Left renal pelvis (tissue), 4 donors: Measurements from ENCODE around the gene AQP2. TPM values are rescaled to one million over a fixed set of nuclear protein-coding genes. Genes with fewer than 3 reads are reported as not detected.

ENCODE experiments used
- DNase-seq, 4 donors: peaks; one replicate each; pipeline ENCODE4 v3.0.0-alpha.2; 2013; ENCODE audit warnings: low read depth in 4 of 4, low spot score in 3 of 4
- polyA plus RNA-seq, 4 donors: library from polyadenylated mRNA; unstranded; fragments of 120-200 nt; gene quantifications; one replicate each; pipeline ENCODE4 v1.2.1, GENCODE V29; 2013; ENCODE audit not compliant: insufficient read length in 4 of 4

The AQP2 gene
- polyA plus RNA-seq, 4 donors: 0.76 to 242 (median 119) TPM

DNA sequence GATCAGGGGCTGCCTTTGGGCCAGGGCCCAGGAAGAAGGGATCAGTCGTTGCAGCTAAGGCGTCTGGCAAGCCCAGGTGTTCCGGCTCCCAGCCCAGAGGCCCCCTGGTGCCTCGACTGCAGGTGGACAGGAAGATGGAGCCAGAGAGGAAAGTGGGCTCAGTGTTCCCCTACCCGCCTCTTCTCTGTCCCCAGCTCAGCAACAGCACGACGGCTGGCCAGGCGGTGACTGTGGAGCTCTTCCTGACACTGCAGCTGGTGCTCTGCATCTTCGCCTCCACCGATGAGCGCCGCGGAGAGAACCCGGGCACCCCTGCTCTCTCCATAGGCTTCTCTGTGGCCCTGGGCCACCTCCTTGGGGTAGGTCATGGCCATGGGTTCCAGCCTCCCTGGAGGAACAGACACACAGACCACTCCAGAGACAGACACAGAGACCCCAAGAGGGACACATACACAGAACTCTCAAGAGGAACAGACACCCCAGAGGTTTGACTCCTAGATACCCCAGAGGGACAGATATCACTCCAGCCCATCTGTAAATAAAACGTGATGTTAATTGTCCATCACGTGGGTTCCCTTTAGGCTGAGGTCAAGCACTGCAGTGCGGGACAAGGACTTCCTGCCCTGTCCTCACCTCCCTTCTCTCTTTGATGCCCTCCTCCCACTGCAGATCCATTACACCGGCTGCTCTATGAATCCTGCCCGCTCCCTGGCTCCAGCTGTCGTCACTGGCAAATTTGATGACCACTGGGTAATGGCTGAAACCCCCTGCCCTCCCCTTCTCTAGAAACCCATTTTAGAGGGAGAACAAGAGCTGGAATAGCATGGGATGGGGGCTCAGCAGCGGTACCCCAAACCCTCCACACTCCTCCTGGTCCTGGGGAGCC lies 3.7 kb downstream of the AQP2 start:
- no peak for DNase-seq

- DNase-seq: no peak
Observed at GRCh38 chr12:49954863-49955830, 4.6 kb downstream of the AQP2 start.

GRCh38 chr12:49955899-49956662 lies 5.5 kb downstream of the AQP2 start:
- no peak for DNase-seq

GRCh38 chr12:49956663-49957569 lies 6.4 kb downstream of the AQP2 start:
- no peak for DNase-seq

DNA sequence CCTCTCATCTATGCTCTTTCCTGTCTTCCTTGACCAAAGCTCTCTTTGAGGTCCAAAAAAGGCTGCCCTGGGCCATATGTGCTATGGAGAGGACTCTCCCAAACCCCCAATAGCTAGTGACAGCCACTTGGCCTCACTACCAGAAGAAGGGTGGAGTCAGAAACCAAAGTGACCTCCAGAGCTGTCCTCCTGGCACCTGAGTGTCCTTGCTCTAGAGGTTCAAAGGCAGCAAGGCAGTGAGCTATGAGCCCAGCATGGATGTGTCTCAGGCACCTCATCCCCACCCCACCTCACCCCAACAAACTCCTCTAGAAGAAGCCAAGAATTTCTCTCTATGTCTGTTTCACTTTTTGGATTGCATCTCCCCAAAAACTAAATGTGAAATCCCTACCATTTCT lies 7.0 kb downstream of the AQP2 start:
- DNase-seq: no peak

- no peak for DNase-seq
Observed at GRCh38 chr12:49959685-49960473, 9.3 kb downstream of the AQP2 start.

DNA sequence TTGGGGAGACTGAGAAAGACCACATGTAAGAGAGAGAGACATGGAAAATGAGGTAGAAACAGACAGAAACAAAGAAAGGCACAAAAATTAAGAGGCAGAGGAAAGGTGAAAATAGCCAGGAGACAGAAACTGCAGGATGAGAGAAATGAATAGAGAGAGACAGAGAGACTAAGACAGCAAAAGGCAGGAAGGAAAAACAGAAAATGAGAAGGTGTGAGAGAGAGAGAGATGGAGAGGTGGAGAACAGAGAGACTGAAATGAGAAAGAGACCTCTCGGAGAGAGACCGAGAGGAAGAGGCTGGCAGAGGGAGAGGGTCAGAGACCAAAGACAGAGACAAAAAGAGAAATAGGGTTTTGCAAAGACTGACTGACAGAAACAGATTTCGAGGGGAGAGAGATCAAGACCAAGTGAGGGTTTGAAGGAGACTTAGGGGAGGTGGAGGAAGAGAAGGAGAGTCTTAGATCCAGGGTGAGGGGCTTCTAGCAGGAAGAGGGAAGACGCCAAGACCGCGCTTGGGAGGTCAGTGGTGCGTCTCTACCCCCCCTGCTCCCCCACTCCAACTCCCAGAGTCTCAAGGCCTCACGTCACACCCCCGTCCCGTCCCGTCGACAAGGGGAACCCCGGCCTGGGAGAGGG lies 10.1 kb downstream of the AQP2 start:
- no peak for DNase-seq

GRCh38 chr12:49961111-49961922 lies 10.8 kb downstream of the AQP2 start, which contains the start of gene AQP5:
AQP5 (plus strand) TSS chr12:49961872; CDS start chr12:49962018, 146 bp downstream.
- DNase-seq: no peak

DNA sequence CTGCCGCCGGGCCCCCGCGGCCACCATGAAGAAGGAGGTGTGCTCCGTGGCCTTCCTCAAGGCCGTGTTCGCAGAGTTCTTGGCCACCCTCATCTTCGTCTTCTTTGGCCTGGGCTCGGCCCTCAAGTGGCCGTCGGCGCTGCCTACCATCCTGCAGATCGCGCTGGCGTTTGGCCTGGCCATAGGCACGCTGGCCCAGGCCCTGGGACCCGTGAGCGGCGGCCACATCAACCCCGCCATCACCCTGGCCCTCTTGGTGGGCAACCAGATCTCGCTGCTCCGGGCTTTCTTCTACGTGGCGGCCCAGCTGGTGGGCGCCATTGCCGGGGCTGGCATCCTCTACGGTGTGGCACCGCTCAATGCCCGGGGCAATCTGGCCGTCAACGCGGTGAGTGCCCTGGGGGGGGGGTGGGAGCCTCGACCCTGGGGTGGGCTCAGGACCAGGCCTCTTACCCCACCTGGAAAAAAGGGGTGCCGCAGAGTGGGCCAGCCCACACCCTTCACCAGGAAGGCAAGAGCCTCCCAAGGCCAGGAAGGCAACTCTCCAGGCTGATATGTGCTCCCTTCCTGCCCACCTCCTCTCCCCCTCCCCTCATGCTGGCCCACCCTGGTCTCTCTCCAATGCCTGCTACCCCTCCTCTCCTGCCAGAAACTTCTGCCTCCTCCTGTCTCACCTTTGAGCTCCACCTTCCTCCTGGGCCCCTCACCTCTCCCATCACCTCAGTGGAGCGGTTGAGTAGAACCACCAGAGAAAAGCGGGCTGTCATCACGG lies 11.6 kb downstream of the AQP2 start:
- DNase-seq: no peak

DNA sequence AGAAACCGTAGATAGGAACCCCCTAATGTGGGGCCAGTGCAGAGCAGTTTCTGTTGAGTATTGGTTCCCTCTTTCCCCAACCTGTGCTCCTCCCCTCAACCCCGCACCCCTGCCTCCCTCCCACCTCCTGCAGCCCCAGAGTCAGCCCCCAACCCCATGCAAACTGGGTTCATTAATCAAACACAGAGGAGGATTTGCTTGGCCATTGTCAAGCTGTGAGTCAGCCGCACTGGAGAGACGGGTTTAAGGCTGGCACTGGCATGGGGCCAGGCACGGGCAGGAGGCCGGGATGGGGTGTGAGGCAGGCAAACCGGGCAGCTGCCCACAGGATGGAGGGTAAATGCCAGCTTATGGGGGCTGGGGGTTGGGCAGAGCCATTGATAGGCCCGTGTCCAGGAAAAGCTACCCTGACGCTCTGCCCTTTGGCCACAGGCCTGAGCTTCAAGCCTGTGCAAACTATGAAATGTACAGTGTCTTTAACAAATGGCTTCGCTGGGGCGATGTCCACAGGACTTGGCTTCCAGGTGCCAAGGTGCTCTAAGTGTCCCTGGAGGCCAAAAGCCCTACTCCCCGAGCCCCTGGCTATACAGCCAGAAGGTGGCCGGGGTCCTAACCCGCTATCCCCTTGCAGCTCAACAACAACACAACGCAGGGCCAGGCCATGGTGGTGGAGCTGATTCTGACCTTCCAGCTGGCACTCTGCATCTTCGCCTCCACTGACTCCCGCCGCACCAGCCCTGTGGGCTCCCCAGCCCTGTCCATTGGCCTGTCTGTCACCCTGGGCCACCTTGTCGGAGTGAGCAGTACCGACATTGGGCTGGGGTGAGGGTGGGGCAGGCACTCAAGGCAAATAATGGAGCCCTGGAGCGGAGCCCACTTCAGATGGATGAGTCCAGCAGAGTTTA lies 12.6 kb downstream of the AQP2 start:
- no peak for DNase-seq

- no peak for DNase-seq
Observed at GRCh38 chr12:49963976-49964815, 13.7 kb downstream of the AQP2 start.

GRCh38 chr12:49964849-49965624 lies 14.5 kb downstream of the AQP2 start:
- DNase-seq: no peak

GRCh38 chr12:49965836-49966235 lies 15.3 kb downstream of the AQP2 start:
- no peak for DNase-seq

GRCh38 chr12:49966511-49967041 lies 16.0 kb downstream of the AQP2 start:
- DNase-seq: no peak
